Measurements from ENCODE around the gene PARVB. TPM values are rescaled to one million over a fixed set of nuclear protein-coding genes. Genes with fewer than 3 reads are reported as not detected.
A peak's percentile ranks its signal among the peaks of the same experiment; 100 is the strongest.

PARVB gene
- total and polyA plus RNA-seq, 7 experiments from 2014 or later, result 0.18 to 51.2 (median 4.2) TPM

DNA sequence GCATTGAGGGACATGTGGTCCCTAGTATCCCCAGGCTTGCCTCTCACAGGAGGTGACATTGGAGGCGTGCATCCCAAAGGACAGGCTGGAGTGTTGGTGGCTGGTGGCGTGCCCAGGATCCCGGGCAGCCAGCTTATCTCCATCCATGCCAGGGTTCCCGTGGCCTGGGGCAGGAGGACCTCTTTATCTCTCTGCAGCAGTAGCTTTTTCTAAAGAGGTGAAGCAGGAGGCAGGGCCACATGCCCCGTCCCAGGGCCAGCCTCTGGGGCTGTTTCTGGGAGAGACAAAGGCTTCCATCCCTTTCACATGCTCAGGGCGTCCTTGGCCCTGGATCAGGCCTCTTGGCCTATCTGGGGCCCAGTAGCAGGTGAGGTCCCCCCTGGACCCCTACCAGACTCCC lies 176.3 kb downstream of the PARVB start:
- ChIA-PET POLR2A (no interaction called here), CTCF (interaction anchor here (0.7 kb wide), 1 partner anchor 127 kb away, joined by 3 read pairs; no protein-coding TSS in a partner anchor)

DNA sequence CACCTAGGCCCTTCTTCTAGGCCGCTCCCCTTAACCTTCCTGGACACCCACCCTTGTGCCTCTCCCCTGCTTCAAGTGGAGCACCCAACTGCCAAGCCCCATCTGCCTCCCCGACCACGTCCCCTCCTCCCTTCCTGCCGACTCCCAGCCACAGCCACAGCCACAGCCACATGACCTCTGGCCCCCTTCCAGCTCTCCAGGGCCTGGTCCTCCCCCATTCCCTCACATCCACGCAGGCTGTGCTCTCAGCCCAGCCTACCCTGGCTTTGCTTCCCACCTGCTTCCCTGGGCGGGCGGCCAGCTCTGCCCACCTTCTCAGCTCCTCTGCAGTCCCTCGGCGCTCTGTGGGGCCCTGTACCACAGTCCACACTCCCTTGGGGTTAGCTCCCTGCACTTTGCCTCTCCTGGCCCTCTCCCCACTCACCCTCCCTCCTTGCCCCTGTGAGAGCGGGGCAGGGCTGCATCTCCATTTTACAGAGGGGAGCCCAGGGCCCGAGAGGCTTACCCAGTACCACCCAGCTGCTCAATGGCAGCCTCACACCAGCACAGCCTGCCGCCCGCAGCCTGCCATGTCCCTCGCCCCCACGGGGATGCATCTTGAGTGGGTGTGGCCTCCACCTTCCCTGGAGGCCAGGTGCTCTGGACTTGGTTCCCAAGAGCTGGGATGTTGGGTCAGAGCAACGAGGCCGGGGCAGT lies 176.9 kb downstream of the PARVB start:
- Mint-ChIP-seq H3K36me3 (peaks cover 11 to 54% (median 24%) of the 10 kb centered on the region in 5 donors), H3K27me3 (no peaks in the 10 kb centered on the region), H3K4me3 (no peak overlapping the region), H3K9me3 (no peaks in the 10 kb centered on the region), H3K27ac (peak overlapping the region in 2 of 9 donors; percentile 9 to 59), H3K4me1 (peaks cover 5 to 24% (median 18%) of the 10 kb centered on the region in 7 donors)
- no peak overlapping the region for H3K27ac ChIP-seq (ENCODE audit: low read depth, low read length)
- no peak for DNase-seq
- intact Hi-C loops (cut with micrococcal nuclease), result no loop called here
- no peaks in the 10 kb centered on the region for H3K4me1 ChIP-seq (ENCODE audit: control insufficient read depth in 2 of 2, insufficient read depth in 2 of 2, low read length in 2 of 2)
- H3K9me3 ChIP-seq (ENCODE audit: control insufficient read depth in 2 of 3, low read length in 3 of 3), result no peaks in the 10 kb centered on the region
- H3K4me3 ChIP-seq (ENCODE audit: low read length), result no peak overlapping the region
- POLR2A ChIA-PET, result no interaction called here
- no peak for ATAC-seq
- H3K36me3 ChIP-seq (ENCODE audit: control insufficient read depth in 2 of 3, insufficient read depth in 3 of 3, low read length in 3 of 3), result peaks cover 4 to 85% (median 14%) of the 10 kb centered on the region in 3 experiments
- CTCF ChIA-PET, result interaction anchor here (0.7 kb wide), 1 partner anchor 128 kb away, joined by 3 read pairs; no protein-coding TSS in a partner anchor
- no peaks in the 10 kb centered on the region for H3K27me3 ChIP-seq (ENCODE audit: control insufficient read depth in 2 of 2, insufficient read depth in 2 of 2, low read length in 2 of 2)

More for the DNA sequence above, 176.3 kb downstream of the PARVB start:
- Histone ChIP-seq H3K36me3 (ENCODE audit: control insufficient read depth in 2 of 3, insufficient read depth in 3 of 3, low read length in 3 of 3) (peaks cover 4 to 84% (median 14%) of the 10 kb centered on the region in 3 experiments), H3K9me3 (ENCODE audit: control insufficient read depth in 2 of 3, low read length in 3 of 3) (no peaks in the 10 kb centered on the region), H3K4me3 (ENCODE audit: low read length) (no peak overlapping the region), H3K27me3 (ENCODE audit: control insufficient read depth in 2 of 2, insufficient read depth in 2 of 2, low read length in 2 of 2) (no peaks in the 10 kb centered on the region), H3K4me1 (ENCODE audit: control insufficient read depth in 2 of 2, insufficient read depth in 2 of 2, low read length in 2 of 2) (no peaks in the 10 kb centered on the region), H3K27ac (ENCODE audit: low read depth, low read length) (no peak overlapping the region)
- no peaks in the 10 kb centered on the region for H3K27me3 Mint-ChIP-seq
- H3K9me3 Mint-ChIP-seq, result no peaks in the 10 kb centered on the region
- peaks cover 11 to 49% (median 24%) of the 10 kb centered on the region in 5 donors for H3K36me3 Mint-ChIP-seq
- no peak for DNase-seq
- no peak for ATAC-seq
- H3K27ac Mint-ChIP-seq, result peak overlapping the region in 2 of 9 donors; percentile 9 to 59
- H3K4me3 Mint-ChIP-seq, result peak overlapping the region in 1 of 10 donors; percentile 2
- H3K4me1 Mint-ChIP-seq, result peaks cover 5 to 24% (median 18%) of the 10 kb centered on the region in 7 donors
- intact Hi-C loops (cut with micrococcal nuclease), result no loop called here

GRCh38 chr22:44201665-44202064 lies 177.6 kb downstream of the PARVB start:
- Mint-ChIP-seq H3K9me3 (no peaks in the 10 kb centered on the region), H3K36me3 (peaks cover 11 to 54% (median 24%) of the 10 kb centered on the region in 5 donors), H3K27ac (no peak overlapping the region), H3K4me1 (peaks cover 5 to 24% (median 18%) of the 10 kb centered on the region in 7 donors), H3K27me3 (no peaks in the 10 kb centered on the region), H3K4me3 (no peak overlapping the region)
- Histone ChIP-seq H3K4me3 (ENCODE audit: low read length) (no peak overlapping the region), H3K4me1 (ENCODE audit: control insufficient read depth in 2 of 2, insufficient read depth in 2 of 2, low read length in 2 of 2) (no peaks in the 10 kb centered on the region), H3K9me3 (ENCODE audit: control insufficient read depth in 2 of 3, low read length in 3 of 3) (no peaks in the 10 kb centered on the region), H3K36me3 (ENCODE audit: control insufficient read depth in 2 of 3, insufficient read depth in 3 of 3, low read length in 3 of 3) (peaks cover 4 to 84% (median 14%) of the 10 kb centered on the region in 3 experiments), H3K27me3 (ENCODE audit: control insufficient read depth in 2 of 2, insufficient read depth in 2 of 2, low read length in 2 of 2) (no peaks in the 10 kb centered on the region), H3K27ac (ENCODE audit: low read depth, low read length) (no peak overlapping the region)
- no peak for ATAC-seq
- intact Hi-C loops (cut with micrococcal nuclease), result no loop called here
- ChIA-PET POLR2A (no interaction called here), CTCF (no interaction called here)
- no peak for DNase-seq

- Histone ChIP-seq H3K27ac (ENCODE audit: low read depth, low read length) (no peak overlapping the region), H3K36me3 (ENCODE audit: control insufficient read depth in 2 of 3, insufficient read depth in 3 of 3, low read length in 3 of 3) (peaks cover 4 to 78% (median 14%) of the 10 kb centered on the region in 3 experiments), H3K4me3 (ENCODE audit: low read length) (no peak overlapping the region), H3K4me1 (ENCODE audit: control insufficient read depth in 2 of 2, insufficient read depth in 2 of 2, low read length in 2 of 2) (no peaks in the 10 kb centered on the region), H3K9me3 (ENCODE audit: control insufficient read depth in 2 of 3, low read length in 3 of 3) (no peaks in the 10 kb centered on the region), H3K27me3 (ENCODE audit: control insufficient read depth in 2 of 2, insufficient read depth in 2 of 2, low read length in 2 of 2) (no peaks in the 10 kb centered on the region)
- no peak for ATAC-seq
- Mint-ChIP-seq H3K4me1 (peaks cover 5 to 24% (median 18%) of the 10 kb centered on the region in 7 donors), H3K36me3 (peaks cover 11 to 50% (median 24%) of the 10 kb centered on the region in 5 donors), H3K9me3 (no peaks in the 10 kb centered on the region), H3K27me3 (no peaks in the 10 kb centered on the region), H3K27ac (peak overlapping the region in 1 of 9 donors; percentile 32), H3K4me3 (no peak overlapping the region)
- CTCF ChIA-PET, result no interaction called here
- POLR2A ChIA-PET, result no interaction called here
- intact Hi-C loops (cut with micrococcal nuclease), result no loop called here
- no peak for DNase-seq
Observed at GRCh38 chr22:44202261-44202789, 178.2 kb downstream of the PARVB start.

GRCh38 chr22:44203203-44203602 lies 179.1 kb downstream of the PARVB start:
- peak overlapping the region in 1 of 9 donors; percentile 32 for H3K27ac Mint-ChIP-seq
- intact Hi-C loops (cut with micrococcal nuclease), result no loop called here
- H3K9me3 Mint-ChIP-seq, result peaks cover 0 to 1% (median 0%) of the 10 kb centered on the region in 11 donors
- no peak overlapping the region for H3K27ac ChIP-seq (ENCODE audit: low read depth, low read length)
- ATAC-seq, result no peak
- CTCF ChIA-PET, result no interaction called here
- no peak overlapping the region for H3K4me3 ChIP-seq (ENCODE audit: low read length)
- POLR2A ChIA-PET, result no interaction called here
- H3K4me1 ChIP-seq (ENCODE audit: control insufficient read depth in 2 of 2, insufficient read depth in 2 of 2, low read length in 2 of 2), result no peaks in the 10 kb centered on the region
- peaks cover 4 to 73% (median 14%) of the 10 kb centered on the region in 3 experiments for H3K36me3 ChIP-seq (ENCODE audit: control insufficient read depth in 2 of 3, insufficient read depth in 3 of 3, low read length in 3 of 3)
- no peak overlapping the region for H3K4me3 Mint-ChIP-seq
- H3K27me3 Mint-ChIP-seq, result no peaks in the 10 kb centered on the region
- no peak for DNase-seq
- peaks cover 11 to 45% (median 21%) of the 10 kb centered on the region in 5 donors for H3K36me3 Mint-ChIP-seq
- no peaks in the 10 kb centered on the region for H3K27me3 ChIP-seq (ENCODE audit: control insufficient read depth in 2 of 2, insufficient read depth in 2 of 2, low read length in 2 of 2)
- no peaks in the 10 kb centered on the region for H3K9me3 ChIP-seq (ENCODE audit: control insufficient read depth in 2 of 3, low read length in 3 of 3)
- peaks cover 5 to 29% (median 18%) of the 10 kb centered on the region in 7 donors for H3K4me1 Mint-ChIP-seq

GRCh38 chr22:44204739-44205515 lies 180.8 kb downstream of the PARVB start:
- Mint-ChIP-seq H3K4me3 (no peak overlapping the region), H3K4me1 (peaks cover 0 to 20% (median 6%) of the 10 kb centered on the region in 7 donors), H3K36me3 (peaks cover 11 to 44% (median 20%) of the 10 kb centered on the region in 5 donors), H3K9me3 (peaks cover 4 to 17% (median 9%) of the 10 kb centered on the region in 11 donors), H3K27me3 (no peaks in the 10 kb centered on the region), H3K27ac (peak overlapping the region in 1 of 9 donors; percentile 67)
- Histone ChIP-seq H3K36me3 (ENCODE audit: control insufficient read depth in 2 of 3, insufficient read depth in 3 of 3, low read length in 3 of 3) (peaks cover 0 to 56% (median 8%) of the 10 kb centered on the region in 3 experiments), H3K4me3 (ENCODE audit: low read length) (no peak overlapping the region), H3K27ac (ENCODE audit: low read depth, low read length) (no peak overlapping the region), H3K27me3 (ENCODE audit: control insufficient read depth in 2 of 2, insufficient read depth in 2 of 2, low read length in 2 of 2) (no peaks in the 10 kb centered on the region), H3K9me3 (ENCODE audit: control insufficient read depth in 2 of 3, low read length in 3 of 3) (peaks cover 0 to 6% (median 0%) of the 10 kb centered on the region in 3 experiments), H3K4me1 (ENCODE audit: control insufficient read depth in 2 of 2, insufficient read depth in 2 of 2, low read length in 2 of 2) (no peaks in the 10 kb centered on the region)
- ATAC-seq (no peak), DNase-seq (no peak)
- CTCF ChIA-PET, result no interaction called here
- POLR2A ChIA-PET, result no interaction called here
- intact Hi-C loops (cut with micrococcal nuclease), result no loop called here

Measured in naive thymus-derived CD4-positive, alpha-beta T cell (primary cell).